PC-9 (cell line): ENCODE results near the gene PALLD. TPM values are rescaled to one million over a fixed set of nuclear protein-coding genes. Genes with fewer than 3 reads are reported as not detected.

ENCODE experiments used
- BruUV-seq: library from RNA; stranded (reverse); fragments of 400-500 nt; replicated peaks from 2 replicates; lab custom pipeline; 2021; lab: Mats Ljungman, UMichigan
- CTCF ChIA-PET: fragments of 300-600 bp; sonication (Branson Sonifier 250); formaldehyde crosslinking; loops from one replicate; lab custom pipeline; 2022; ENCODE audit warnings: antibody characterized with exemption; lab: Charles Lee
- POLR2A ChIA-PET: fragments of 300-600 bp; sonication (Branson Sonifier 250); formaldehyde crosslinking; loops from one replicate; lab custom pipeline; 2022; ENCODE audit warnings: antibody characterized with exemption; ENCODE audit not compliant: unreplicated experiment; lab: Charles Lee
- DNase-seq, 2 experiments: peaks; one replicate each; pipeline versions ENCODE4 v3.0.0 to v3.0.0-alpha.2; 2015 to 2022; ENCODE audit warnings: mixed read lengths in 1 of 2
- H2AFZ ChIP-seq: fragments of 200-600 bp; sonication (generic); 2 replicates; pipeline ENCODE4 v1.8.1; 2017; ENCODE audit warnings: antibody characterized with exemption
- H3F3A ChIP-seq: fragments of 200-600 bp; sonication (generic); 2 replicates; pipeline ENCODE4 v1.8.1; 2017; ENCODE audit warnings: antibody characterized with exemption, mild to moderate bottlenecking, low read depth; ENCODE audit not compliant: insufficient read depth
- H3K27ac ChIP-seq: fragments of 200-600 bp; sonication (generic); 2 replicates; pipeline ENCODE4 v1.6.1; 2016; ENCODE audit warnings: mixed run types
- H3K27me3 ChIP-seq: fragments of 200-600 bp; sonication (generic); 2 replicates; pipeline ENCODE4 v1.6.1; 2016; ENCODE audit warnings: low read depth, mixed run types; ENCODE audit not compliant: insufficient read depth
- H3K36me3 ChIP-seq: fragments of 200-600 bp; sonication (generic); 2 replicates; pipeline ENCODE4 v1.6.1; 2016; ENCODE audit warnings: low read depth, mixed run types
- H3K4me1 ChIP-seq: fragments of 200-600 bp; sonication (generic); replicated peaks from 2 replicates; pipeline ENCODE4 v1.6.1; 2016; ENCODE audit warnings: mixed run types; ENCODE audit not compliant: insufficient read depth
- H3K4me2 ChIP-seq: fragments of 200-600 bp; sonication (generic); 2 replicates; pipeline ENCODE4 v1.6.1; 2017; ENCODE audit warnings: mixed run types
- H3K4me3 ChIP-seq: fragments of 200-600 bp; sonication (generic); 2 replicates; pipeline ENCODE4 v1.6.1; 2016; ENCODE audit warnings: mixed run types
- H3K79me2 ChIP-seq: fragments of 200-600 bp; sonication (generic); 2 replicates; pipeline ENCODE4 v1.6.1; 2017; ENCODE audit warnings: low read depth, mixed run types
- H3K9me2 ChIP-seq: fragments of 200-600 bp; sonication (generic); 2 replicates; pipeline ENCODE4 v1.8.1; 2017; ENCODE audit warnings: mild to moderate bottlenecking; ENCODE audit not compliant: insufficient read depth
- H3K9me3 ChIP-seq: fragments of 200-600 bp; sonication (generic); 2 replicates; pipeline ENCODE4 v1.8.1; 2016; ENCODE audit warnings: low read depth; ENCODE audit not compliant: insufficient read depth
- H4K20me1 ChIP-seq: fragments of 200-600 bp; sonication (generic); 2 replicates; pipeline ENCODE4 v1.8.1; 2017; ENCODE audit not compliant: insufficient read depth
- CTCF ChIP-seq: fragments of 200-600 bp; sonication (generic); conservative IDR thresholded peaks from 2 replicates; pipeline ENCODE4 v1.6.1; 2017; ENCODE audit warnings: mixed run types, antibody characterized with exemption, mild to moderate bottlenecking, moderate library complexity
- EZH2 ChIP-seq: fragments of 200-600 bp; sonication (generic); IDR thresholded peaks from 2 replicates; pipeline ENCODE4 v1.8.0; 2017; ENCODE audit warnings: antibody characterized with exemption, low read depth
- intact Hi-C: fragments of 100-400 bp; cut with micrococcal nuclease; formaldehyde crosslinking; loops from one replicate; pipeline ENCODE4 v1.10.0; 2022; ENCODE audit not compliant: unreplicated experiment
- total RNA-seq: library from RNA; stranded (reverse); gene quantifications from 2 replicates; pipeline ENCODE4 v1.2.3, GENCODE V29; 2021

Gene PALLD
- total RNA-seq, 1 experiment from 2014 or later, result 156 TPM

GRCh38 chr4:168741281-168742173 is 244.7 kb downstream of the PALLD start:
- CTCF ChIA-PET, result no interaction called here
- POLR2A ChIA-PET, result no interaction called here
- Histone ChIP-seq H3K4me2 (no peak overlapping the region), H3K36me3 (no peaks in the 10 kb centered on the region), H3F3A (no peaks in the 10 kb centered on the region), H3K4me3 (no peak overlapping the region), H3K4me1 (no peaks in the 10 kb centered on the region), H2AFZ (no peak overlapping the region), H3K27ac (no peak overlapping the region), H4K20me1 (no peaks in the 10 kb centered on the region), H3K9me3 (no peaks in the 10 kb centered on the region), H3K9me2 (no peaks in the 10 kb centered on the region), H3K27me3 (no peaks in the 10 kb centered on the region), H3K79me2 (no peaks in the 10 kb centered on the region)
- TF ChIP-seq CTCF (no peak), EZH2 (no peak)
- intact Hi-C loops, result no loop called here
- BruUV-seq, result no TSS peak
- DNase-seq, result no peak

GRCh38 chr4:168743131-168743530 is 246.3 kb downstream of the PALLD start:
- ChIA-PET POLR2A (no interaction called here), CTCF (no interaction called here)
- DNase-seq, result no peak
- H3K79me2 ChIP-seq, result no peaks in the 10 kb centered on the region
- no peaks in the 10 kb centered on the region for H3K9me3 ChIP-seq
- no TSS peak for BruUV-seq
- no peaks in the 10 kb centered on the region for H3F3A ChIP-seq
- H3K36me3 ChIP-seq, result no peaks in the 10 kb centered on the region
- H2AFZ ChIP-seq, result no peak overlapping the region
- H3K4me2 ChIP-seq, result no peak overlapping the region
- no peak for TF ChIP-seq EZH2
- no peak for TF ChIP-seq CTCF
- intact Hi-C loops, result no loop called here
- H3K4me3 ChIP-seq, result no peak overlapping the region
- no peaks in the 10 kb centered on the region for H3K27me3 ChIP-seq
- H3K27ac ChIP-seq, result no peak overlapping the region
- no peaks in the 10 kb centered on the region for H3K9me2 ChIP-seq
- H4K20me1 ChIP-seq, result no peaks in the 10 kb centered on the region
- H3K4me1 ChIP-seq, result no peaks in the 10 kb centered on the region

GRCh38 chr4:168743601-168744000 is 246.7 kb downstream of the PALLD start:
- H3K4me3 ChIP-seq, result no peak overlapping the region
- no peaks in the 10 kb centered on the region for H4K20me1 ChIP-seq
- TF ChIP-seq EZH2, result no peak
- TF ChIP-seq CTCF, result no peak
- H3K9me2 ChIP-seq, result no peaks in the 10 kb centered on the region
- H3F3A ChIP-seq, result no peaks in the 10 kb centered on the region
- no peaks in the 10 kb centered on the region for H3K36me3 ChIP-seq
- no peak overlapping the region for H2AFZ ChIP-seq
- no peaks in the 10 kb centered on the region for H3K4me1 ChIP-seq
- BruUV-seq, result no TSS peak
- H3K27me3 ChIP-seq, result no peaks in the 10 kb centered on the region
- no peak for DNase-seq
- no peaks in the 10 kb centered on the region for H3K9me3 ChIP-seq
- ChIA-PET CTCF (no interaction called here), POLR2A (no interaction called here)
- no peak overlapping the region for H3K27ac ChIP-seq
- H3K79me2 ChIP-seq, result no peaks in the 10 kb centered on the region
- H3K4me2 ChIP-seq, result no peak overlapping the region
- intact Hi-C loops, result no loop called here
